Stimulated activated naive CD8-positive, alpha-beta T cell treated with anti-CD3 and anti-CD28 coated beads, Interleukin-15, Interleukin-2, amounts not matched to agents 100 ng/mL and 50 ng/mL, for 24 hours (primary cell): Measurements from ENCODE around the gene PRR15.
A peak's percentile ranks its signal among the peaks of the same experiment; 100 is the strongest.

Source experiments
- H3K27ac Mint-ChIP-seq: one replicate; pipeline ENCODE4 v1.8.0; 2021; ENCODE audit warnings: mild to moderate bottlenecking, mixed read lengths
- H3K27me3 Mint-ChIP-seq: one replicate; pipeline ENCODE4 v1.8.0; 2021; ENCODE audit warnings: mixed read lengths
- H3K36me3 Mint-ChIP-seq: one replicate; pipeline ENCODE4 v1.8.0; 2021; ENCODE audit warnings: low read depth, mixed read lengths
- H3K4me1 Mint-ChIP-seq: one replicate; pipeline ENCODE4 v1.8.0; 2021; ENCODE audit warnings: low read depth, mixed read lengths
- H3K4me3 Mint-ChIP-seq: one replicate; pipeline ENCODE4 v1.8.0; 2021; ENCODE audit warnings: mild to moderate bottlenecking, mixed read lengths
- H3K9me3 Mint-ChIP-seq: one replicate; pipeline ENCODE4 v1.8.0; 2021; ENCODE audit warnings: mixed read lengths

Gene PRR15

DNA sequence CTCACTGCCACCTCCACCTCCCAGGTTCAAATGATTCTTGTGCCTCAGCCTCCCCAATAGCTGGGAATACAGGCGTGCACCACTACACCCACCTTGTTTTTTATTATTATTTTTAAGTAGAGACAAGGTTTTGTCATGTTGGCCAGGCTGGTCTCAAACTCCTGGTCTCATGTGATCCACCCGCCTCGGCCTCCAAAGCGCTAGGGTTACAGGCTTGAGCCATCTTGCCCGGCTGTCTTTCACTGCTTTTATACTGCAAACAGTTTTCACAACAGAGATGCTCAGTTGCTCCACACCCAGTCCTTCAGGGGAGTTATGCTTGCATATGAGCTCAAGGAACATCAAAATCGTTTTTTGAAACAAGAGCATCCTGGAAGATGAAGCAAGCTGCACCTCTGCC lies 1.3 kb upstream of the PRR15 start:
- Mint-ChIP-seq H3K27ac (no peak overlapping the region), H3K4me1 (peaks cover 20% of the 10 kb centered on the region), H3K4me3 (no peak overlapping the region), H3K27me3 (peaks cover 81% of the 10 kb centered on the region), H3K9me3 (no peaks in the 10 kb centered on the region), H3K36me3 (no peaks in the 10 kb centered on the region)

DNA sequence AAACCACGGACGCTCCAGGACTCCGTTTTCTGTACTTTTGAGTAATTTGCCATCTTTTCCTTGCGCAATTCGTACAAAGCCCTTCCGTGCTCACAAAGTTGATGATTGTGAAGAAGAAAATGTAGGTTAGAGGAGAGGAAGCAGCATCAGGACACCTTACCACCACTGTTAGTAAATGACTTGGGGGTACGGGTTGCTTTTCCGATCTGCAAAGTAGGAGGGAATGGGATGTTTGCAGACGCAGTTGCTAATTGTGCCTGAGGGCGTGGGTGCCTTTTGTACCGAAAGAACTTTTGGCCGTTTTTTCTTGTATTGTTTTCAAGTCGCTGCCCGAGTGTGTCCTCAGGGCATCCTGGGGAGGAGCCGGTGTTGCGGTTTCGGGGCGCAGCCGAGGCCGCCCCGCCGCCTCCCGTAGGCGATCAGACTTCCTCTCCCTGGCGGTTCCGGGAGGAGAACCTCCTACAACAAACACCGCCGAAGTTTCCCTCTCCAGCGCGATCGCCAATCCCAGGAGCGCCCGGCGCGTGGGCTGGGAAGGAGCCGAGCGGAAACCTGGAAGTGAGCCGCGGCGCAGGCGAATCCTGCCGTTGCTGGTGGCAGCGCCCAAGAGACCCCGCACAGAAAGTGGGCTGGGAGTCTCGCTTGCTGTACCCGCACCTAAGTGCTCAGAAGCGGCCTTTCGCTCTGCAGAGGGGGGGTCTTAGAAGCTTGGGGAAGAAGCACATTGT lies 1.0 kb downstream of the PRR15 start:
- Mint-ChIP-seq H3K4me3 (peak overlapping the region; percentile 70), H3K9me3 (no peaks in the 10 kb centered on the region), H3K4me1 (peaks cover 20% of the 10 kb centered on the region), H3K27ac (peak overlapping the region; percentile 50), H3K27me3 (peaks cover 80% of the 10 kb centered on the region), H3K36me3 (no peaks in the 10 kb centered on the region)

GRCh38 chr7:29565224-29565630 lies 1.6 kb downstream of the PRR15 start:
- H3K9me3 Mint-ChIP-seq: no peaks in the 10 kb centered on the region
- no peak overlapping the region for H3K27ac Mint-ChIP-seq
- H3K36me3 Mint-ChIP-seq: no peaks in the 10 kb centered on the region
- peaks cover 20% of the 10 kb centered on the region for H3K4me1 Mint-ChIP-seq
- H3K27me3 Mint-ChIP-seq: peaks cover 80% of the 10 kb centered on the region
- H3K4me3 Mint-ChIP-seq: peak overlapping the region; percentile 70

GRCh38 chr7:29565634-29565981 lies 2.0 kb downstream of the PRR15 start:
- Mint-ChIP-seq H3K27ac (no peak overlapping the region), H3K27me3 (peaks cover 80% of the 10 kb centered on the region), H3K36me3 (no peaks in the 10 kb centered on the region), H3K4me1 (peaks cover 20% of the 10 kb centered on the region), H3K9me3 (no peaks in the 10 kb centered on the region), H3K4me3 (peak overlapping the region; percentile 70)

DNA sequence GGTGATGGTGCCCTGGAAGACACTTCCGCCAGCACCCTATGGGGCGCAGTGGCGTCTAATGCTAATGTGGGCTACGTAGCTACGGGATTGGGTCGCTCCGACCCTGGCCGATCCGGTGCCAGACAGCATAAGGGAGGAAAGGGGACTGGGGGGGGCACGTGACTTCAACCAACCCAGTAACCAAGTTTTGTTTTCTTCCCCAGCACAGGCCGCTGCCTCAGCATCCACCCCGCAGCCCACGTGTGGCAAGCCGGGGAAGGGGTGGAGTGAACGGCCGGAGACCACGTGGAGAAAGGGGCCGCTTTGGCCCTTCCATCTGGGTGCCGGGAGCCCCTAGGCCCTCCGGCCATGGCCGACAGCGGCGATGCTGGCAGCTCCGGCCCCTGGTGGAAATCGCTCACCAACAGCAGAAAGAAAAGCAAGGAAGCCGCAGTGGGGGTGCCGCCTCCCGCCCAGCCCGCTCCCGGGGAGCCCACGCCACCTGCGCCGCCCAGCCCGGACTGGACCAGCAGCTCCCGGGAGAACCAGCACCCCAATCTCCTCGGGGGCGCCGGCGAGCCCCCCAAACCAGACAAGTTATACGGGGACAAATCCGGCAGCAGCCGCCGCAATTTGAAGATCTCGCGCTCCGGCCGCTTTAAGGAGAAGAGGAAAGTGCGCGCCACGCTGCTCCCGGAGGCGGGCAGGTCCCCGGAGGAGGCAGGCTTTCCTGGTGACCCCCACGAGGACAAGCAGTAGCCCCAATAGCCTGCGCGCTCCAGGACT lies 2.5 kb downstream of the PRR15 start:
- no peaks in the 10 kb centered on the region for H3K36me3 Mint-ChIP-seq
- no peak overlapping the region for H3K27ac Mint-ChIP-seq
- peak overlapping the region; percentile 51 for H3K4me3 Mint-ChIP-seq
- peaks cover 20% of the 10 kb centered on the region for H3K4me1 Mint-ChIP-seq
- peaks cover 80% of the 10 kb centered on the region for H3K27me3 Mint-ChIP-seq
- no peaks in the 10 kb centered on the region for H3K9me3 Mint-ChIP-seq

GRCh38 chr7:29567174-29567573 lies 3.5 kb downstream of the PRR15 start:
- H3K4me1 Mint-ChIP-seq: peaks cover 20% of the 10 kb centered on the region
- H3K9me3 Mint-ChIP-seq: no peaks in the 10 kb centered on the region
- H3K36me3 Mint-ChIP-seq: no peaks in the 10 kb centered on the region
- H3K27ac Mint-ChIP-seq: no peak overlapping the region
- no peak overlapping the region for H3K4me3 Mint-ChIP-seq
- peaks cover 72% of the 10 kb centered on the region for H3K27me3 Mint-ChIP-seq

GRCh38 chr7:29569648-29570047 lies 6.0 kb downstream of the PRR15 start:
- H3K36me3 Mint-ChIP-seq: no peaks in the 10 kb centered on the region
- no peaks in the 10 kb centered on the region for H3K9me3 Mint-ChIP-seq

GRCh38 chr7:29572558-29572957 lies 8.9 kb downstream of the PRR15 start:
- H3K4me1 Mint-ChIP-seq: no peaks in the 10 kb centered on the region
- peaks cover 6% of the 10 kb centered on the region for H3K36me3 Mint-ChIP-seq
- no peak overlapping the region for H3K4me3 Mint-ChIP-seq
- H3K9me3 Mint-ChIP-seq: peaks cover 7% of the 10 kb centered on the region
- peaks cover 50% of the 10 kb centered on the region for H3K27me3 Mint-ChIP-seq
- H3K27ac Mint-ChIP-seq: no peak overlapping the region

More at GRCh38 chr7:29569648-29570047, 6.0 kb downstream of the PRR15 start:
- H3K4me3 Mint-ChIP-seq: no peak overlapping the region
- peaks cover 16% of the 10 kb centered on the region for H3K4me1 Mint-ChIP-seq
- H3K27ac Mint-ChIP-seq: no peak overlapping the region
- peaks cover 68% of the 10 kb centered on the region for H3K27me3 Mint-ChIP-seq

DNA sequence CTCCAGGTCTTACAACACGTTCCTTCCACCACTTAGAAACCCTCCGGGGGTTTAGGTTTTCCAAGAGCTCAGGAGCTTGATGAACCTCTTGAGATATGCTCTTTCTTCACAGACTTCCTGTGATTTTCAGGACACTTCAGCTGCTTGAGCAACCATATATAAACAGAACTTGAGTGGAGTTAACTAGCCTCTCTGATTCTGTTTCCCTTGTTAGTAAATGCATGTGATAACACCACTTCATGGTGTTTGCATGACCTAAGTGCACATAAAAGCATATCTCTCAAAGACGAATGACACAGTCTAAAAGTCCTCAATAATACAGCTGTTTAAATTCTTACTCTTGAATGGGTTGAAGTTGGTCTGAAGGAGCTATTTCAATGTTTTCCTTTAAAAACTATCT lies 9.9 kb downstream of the PRR15 start:
- Mint-ChIP-seq H3K4me1 (no peaks in the 10 kb centered on the region), H3K27ac (no peak overlapping the region), H3K9me3 (peaks cover 13% of the 10 kb centered on the region), H3K36me3 (peaks cover 6% of the 10 kb centered on the region), H3K27me3 (peaks cover 41% of the 10 kb centered on the region), H3K4me3 (no peak overlapping the region)

GRCh38 chr7:29574659-29575058 lies 11.0 kb downstream of the PRR15 start:
- H3K4me1 Mint-ChIP-seq: no peaks in the 10 kb centered on the region
- peaks cover 37% of the 10 kb centered on the region for H3K27me3 Mint-ChIP-seq
- no peak overlapping the region for H3K27ac Mint-ChIP-seq
- no peak overlapping the region for H3K4me3 Mint-ChIP-seq
- H3K9me3 Mint-ChIP-seq: peaks cover 15% of the 10 kb centered on the region
- H3K36me3 Mint-ChIP-seq: peaks cover 6% of the 10 kb centered on the region

GRCh38 chr7:29587195-29587808 lies 23.7 kb downstream of the PRR15 start:
- no peak overlapping the region for H3K27ac Mint-ChIP-seq
- peaks cover 8% of the 10 kb centered on the region for H3K4me1 Mint-ChIP-seq
- H3K27me3 Mint-ChIP-seq: peaks cover 4% of the 10 kb centered on the region
- H3K36me3 Mint-ChIP-seq: no peaks in the 10 kb centered on the region
- no peaks in the 10 kb centered on the region for H3K9me3 Mint-ChIP-seq
- no peak overlapping the region for H3K4me3 Mint-ChIP-seq

GRCh38 chr7:29588212-29588611 lies 24.6 kb downstream of the PRR15 start:
- Mint-ChIP-seq H3K4me3 (no peak overlapping the region), H3K9me3 (no peaks in the 10 kb centered on the region), H3K27me3 (peaks cover 4% of the 10 kb centered on the region), H3K36me3 (no peaks in the 10 kb centered on the region), H3K27ac (no peak overlapping the region), H3K4me1 (peaks cover 8% of the 10 kb centered on the region)

- Mint-ChIP-seq H3K27ac (no peak overlapping the region), H3K4me3 (peak overlapping the region; percentile 27), H3K27me3 (peaks cover 4% of the 10 kb centered on the region), H3K36me3 (no peaks in the 10 kb centered on the region), H3K9me3 (no peaks in the 10 kb centered on the region), H3K4me1 (peaks cover 8% of the 10 kb centered on the region)
Measured at GRCh38 chr7:29588900-29589696, 25.5 kb downstream of the PRR15 start.

- Mint-ChIP-seq H3K27ac (no peak overlapping the region), H3K9me3 (no peaks in the 10 kb centered on the region), H3K27me3 (peaks cover 4% of the 10 kb centered on the region), H3K4me1 (peaks cover 8% of the 10 kb centered on the region), H3K36me3 (no peaks in the 10 kb centered on the region), H3K4me3 (no peak overlapping the region)
Measured at GRCh38 chr7:29592866-29593265, 29.2 kb downstream of the PRR15 start.

DNA sequence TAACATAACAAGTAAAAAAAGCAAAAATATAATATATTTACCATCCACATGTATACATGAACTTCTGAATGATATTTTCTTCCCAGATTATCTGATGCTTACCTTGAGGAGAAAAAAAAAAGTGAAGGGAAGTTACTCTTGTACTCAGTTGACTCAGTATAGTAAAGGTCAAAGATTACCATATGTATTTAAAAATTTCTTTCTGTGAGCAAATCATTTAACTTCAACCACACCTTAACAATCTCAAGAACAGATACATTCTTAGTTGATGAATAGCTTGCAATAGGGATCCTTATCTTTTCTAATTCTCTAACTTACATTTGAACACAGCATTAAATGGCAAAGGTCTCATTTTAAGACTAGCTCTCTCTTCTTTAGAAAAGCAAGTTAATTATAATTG lies 29.8 kb downstream of the PRR15 start:
- peaks cover 4% of the 10 kb centered on the region for H3K27me3 Mint-ChIP-seq

More for the DNA sequence above, 29.8 kb downstream of the PRR15 start:
- Mint-ChIP-seq H3K36me3 (no peaks in the 10 kb centered on the region), H3K27ac (no peak overlapping the region), H3K4me3 (no peak overlapping the region), H3K4me1 (peaks cover 7% of the 10 kb centered on the region), H3K9me3 (no peaks in the 10 kb centered on the region)
